GM13977 (cell line): ENCODE results near the gene CDKN1A.

Experiments used
- DNase-seq: peaks from one replicate; pipeline ENCODE4 v3.0.0; 2012; ENCODE audit warnings: low spot score
- in situ Hi-C: fragments of 300-500 bp; cut with MboI; formaldehyde crosslinking; loops from one replicate; pipeline ENCODE4 v1.12.0; 2022; ENCODE audit warnings: low sequenced_read_pairs, low pct_unique_long_range_greater_than_20kb, mixed read lengths, inconsistent platforms; ENCODE audit not compliant: unreplicated experiment
- TF ChIP-seq, protein P1 (sequence below): IDR thresholded peaks from 2 replicates; pipeline ENCODE4 v1.5.1; 2012; ENCODE audit warnings: mild to moderate bottlenecking, control low read depth; ENCODE audit not compliant: insufficient read depth; ENCODE audit errors: extremely low read depth, missing control alignments

CDKN1A gene

DNA sequence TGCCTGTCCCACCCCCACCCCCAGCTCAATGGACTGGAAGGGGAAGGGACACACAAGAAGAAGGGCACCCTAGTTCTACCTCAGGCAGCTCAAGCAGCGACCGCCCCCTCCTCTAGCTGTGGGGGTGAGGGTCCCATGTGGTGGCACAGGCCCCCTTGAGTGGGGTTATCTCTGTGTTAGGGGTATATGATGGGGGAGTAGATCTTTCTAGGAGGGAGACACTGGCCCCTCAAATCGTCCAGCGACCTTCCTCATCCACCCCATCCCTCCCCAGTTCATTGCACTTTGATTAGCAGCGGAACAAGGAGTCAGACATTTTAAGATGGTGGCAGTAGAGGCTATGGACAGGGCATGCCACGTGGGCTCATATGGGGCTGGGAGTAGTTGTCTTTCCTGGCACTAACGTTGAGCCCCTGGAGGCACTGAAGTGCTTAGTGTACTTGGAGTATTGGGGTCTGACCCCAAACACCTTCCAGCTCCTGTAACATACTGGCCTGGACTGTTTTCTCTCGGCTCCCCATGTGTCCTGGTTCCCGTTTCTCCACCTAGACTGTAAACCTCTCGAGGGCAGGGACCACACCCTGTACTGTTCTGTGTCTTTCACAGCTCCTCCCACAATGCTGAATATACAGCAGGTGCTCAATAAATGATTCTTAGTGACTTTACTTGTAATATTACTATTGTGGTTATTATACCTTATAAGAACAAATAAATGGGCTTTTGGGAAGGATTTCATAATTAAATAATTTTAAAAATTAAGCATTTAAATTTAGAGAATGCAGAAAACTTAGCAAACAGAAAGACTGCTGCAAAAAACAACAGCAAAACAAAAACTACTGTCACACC, 8.4 kb downstream of the CDKN1A start:
- in situ Hi-C loops: no loop called here
- TF ChIP-seq, protein P1, sequence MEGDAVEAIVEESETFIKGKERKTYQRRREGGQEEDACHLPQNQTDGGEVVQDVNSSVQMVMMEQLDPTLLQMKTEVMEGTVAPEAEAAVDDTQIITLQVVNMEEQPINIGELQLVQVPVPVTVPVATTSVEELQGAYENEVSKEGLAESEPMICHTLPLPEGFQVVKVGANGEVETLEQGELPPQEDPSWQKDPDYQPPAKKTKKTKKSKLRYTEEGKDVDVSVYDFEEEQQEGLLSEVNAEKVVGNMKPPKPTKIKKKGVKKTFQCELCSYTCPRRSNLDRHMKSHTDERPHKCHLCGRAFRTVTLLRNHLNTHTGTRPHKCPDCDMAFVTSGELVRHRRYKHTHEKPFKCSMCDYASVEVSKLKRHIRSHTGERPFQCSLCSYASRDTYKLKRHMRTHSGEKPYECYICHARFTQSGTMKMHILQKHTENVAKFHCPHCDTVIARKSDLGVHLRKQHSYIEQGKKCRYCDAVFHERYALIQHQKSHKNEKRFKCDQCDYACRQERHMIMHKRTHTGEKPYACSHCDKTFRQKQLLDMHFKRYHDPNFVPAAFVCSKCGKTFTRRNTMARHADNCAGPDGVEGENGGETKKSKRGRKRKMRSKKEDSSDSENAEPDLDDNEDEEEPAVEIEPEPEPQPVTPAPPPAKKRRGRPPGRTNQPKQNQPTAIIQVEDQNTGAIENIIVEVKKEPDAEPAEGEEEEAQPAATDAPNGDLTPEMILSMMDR: no peak
- no peak for DNase-seq

DNA sequence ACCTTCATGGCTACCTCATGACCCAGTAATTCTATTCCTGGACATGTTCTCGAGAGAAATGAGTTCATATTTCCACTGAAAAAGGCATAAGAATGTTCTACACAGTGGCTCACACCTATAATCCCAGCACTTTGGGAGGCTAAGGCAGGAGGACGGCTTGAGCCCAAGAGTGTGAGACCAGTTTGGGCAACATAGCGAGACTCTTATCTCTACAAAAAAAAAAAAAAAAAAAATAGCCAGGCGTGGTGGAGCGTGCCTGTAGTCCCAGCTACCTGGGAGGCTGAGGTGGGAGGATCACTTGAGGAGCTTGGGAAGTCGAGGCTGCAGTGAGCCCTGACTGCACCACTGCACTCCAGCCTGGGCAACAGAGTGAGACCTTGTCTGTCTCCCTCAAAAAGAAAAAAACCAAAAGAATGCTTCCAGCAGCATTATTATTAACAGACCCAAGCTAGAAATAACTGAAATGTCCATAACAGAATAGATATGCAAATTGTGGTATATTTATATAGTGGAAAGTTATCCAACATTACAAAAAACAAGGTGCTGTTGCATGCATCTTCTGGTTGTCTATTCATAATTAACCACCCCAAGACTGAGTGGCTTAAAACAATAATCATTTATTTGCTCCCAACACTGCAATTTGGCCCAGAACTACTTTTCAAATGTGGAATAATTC, 9.7 kb downstream of the CDKN1A start:
- TF ChIP-seq, protein P1: no peak
- DNase-seq: no peak
- in situ Hi-C loops: no loop called here

DNA sequence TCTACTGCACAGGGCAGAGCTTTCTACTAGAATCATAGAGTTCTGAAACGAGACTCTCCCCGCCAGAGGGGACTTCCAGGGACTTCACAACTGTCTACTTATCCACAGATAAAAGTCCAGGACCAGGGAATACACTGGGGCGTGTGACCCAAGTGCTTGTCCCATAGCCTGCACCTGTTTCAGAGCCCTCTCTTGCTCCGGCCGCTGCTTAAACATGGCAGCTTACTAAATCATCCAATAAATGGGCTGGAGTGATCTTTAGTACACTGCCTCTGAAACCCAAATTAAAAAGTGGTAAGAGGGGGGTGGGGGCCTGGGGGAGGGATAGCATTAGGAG, 10.2 kb downstream of the CDKN1A start:
- no peak for DNase-seq
- in situ Hi-C loops: no loop called here
- TF ChIP-seq, protein P1: no peak

DNA sequence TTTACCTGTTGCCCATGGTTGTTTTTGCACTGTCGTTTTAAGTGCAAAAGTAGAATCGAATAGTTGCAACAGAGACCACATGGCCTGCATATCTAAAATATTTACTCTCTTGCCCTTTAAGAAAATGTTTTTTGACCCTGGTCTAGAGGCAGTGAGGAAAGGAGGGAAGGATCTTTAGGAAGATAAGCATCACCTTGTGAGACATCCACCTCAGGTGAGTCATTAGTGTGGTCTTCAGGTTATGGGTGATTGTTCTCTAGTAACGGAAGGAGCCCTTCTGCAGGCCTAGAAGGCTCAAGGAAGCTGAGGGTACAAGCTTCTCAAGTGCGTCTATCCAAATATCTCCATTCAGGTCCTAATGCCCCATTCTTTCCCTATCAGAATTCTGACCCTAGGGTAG, 12.5 kb downstream of the CDKN1A start:
- no peak for DNase-seq
- TF ChIP-seq, protein P1: no peak
- in situ Hi-C loops: no loop called here

DNA sequence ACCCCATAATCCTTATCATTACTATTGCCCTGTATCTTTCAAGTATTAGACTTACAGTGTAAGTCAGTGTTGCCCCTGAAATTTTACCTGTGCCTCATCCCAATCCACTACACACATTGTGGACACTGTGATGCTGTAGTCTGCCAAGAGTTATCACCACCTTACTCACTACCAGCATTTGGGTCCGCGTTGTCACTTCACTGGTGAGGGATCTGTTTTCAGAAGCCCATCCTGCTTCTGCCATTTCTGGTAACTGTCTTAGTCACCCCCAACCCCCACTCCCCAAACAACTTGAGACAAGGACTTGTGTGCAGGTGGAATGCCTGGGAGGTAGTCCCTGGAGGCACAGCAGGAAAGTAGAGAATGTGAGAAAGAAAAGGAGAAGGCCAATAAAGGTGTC, 13.1 kb downstream of the CDKN1A start:
- no peak for DNase-seq
- TF ChIP-seq, protein P1: no peak
- in situ Hi-C loops: no loop called here

DNA sequence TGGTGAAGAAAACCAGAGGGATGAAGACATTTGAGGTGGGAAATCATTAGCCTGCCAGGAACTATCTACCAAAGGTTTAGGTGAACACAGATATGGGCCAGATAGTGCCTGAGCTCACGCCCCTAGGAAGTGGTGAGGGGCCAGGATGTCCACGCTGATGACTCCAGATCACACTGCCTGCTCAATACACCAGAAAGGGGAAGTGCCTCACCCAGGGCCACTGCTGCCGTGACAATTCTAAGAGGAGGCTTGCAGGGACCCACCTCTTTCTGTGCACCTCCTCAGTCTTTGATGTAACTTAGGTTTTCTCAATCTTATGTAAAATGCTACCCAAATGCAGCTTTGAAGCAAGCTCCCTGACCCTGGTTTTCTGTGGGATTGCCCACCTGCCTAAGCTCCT, 13.7 kb downstream of the CDKN1A start:
- TF ChIP-seq, protein P1: no peak
- peak; percentile 68 for DNase-seq
- in situ Hi-C loops: no loop called here
